MG63 (cell line): ENCODE measurements around the gene GRIK3. TPM values are rescaled to one million over a fixed set of nuclear protein-coding genes. Genes with fewer than 3 reads are reported as not detected.
A peak's percentile ranks its signal among the peaks of the same experiment; 100 is the strongest.

Source experiments
- DNase-seq: peaks from one replicate; pipeline ENCODE4 v3.0.0-alpha.2; 2020
- H3K27me3 ChIP-seq: fragments of 250-450 bp; sonication (Bioruptor Pico); 2 replicates; pipeline ENCODE4 v1.5.1; 2020; ENCODE audit warnings: mild to moderate bottlenecking, moderate library complexity
- H3K36me3 ChIP-seq: fragments of 250-450 bp; sonication (Bioruptor Pico); 2 replicates; pipeline ENCODE4 v1.5.1; 2020; ENCODE audit warnings: mild to moderate bottlenecking, moderate library complexity
- H3K4me3 ChIP-seq: fragments of 250-450 bp; sonication (Bioruptor Pico); 2 replicates; pipeline ENCODE4 v1.5.1; 2020; ENCODE audit warnings: mild to moderate bottlenecking, moderate library complexity
- H3K9me3 ChIP-seq: fragments of 250-450 bp; sonication (Bioruptor Pico); 2 replicates; pipeline ENCODE4 v1.5.1; 2020; ENCODE audit warnings: mild to moderate bottlenecking, moderate library complexity
- total RNA-seq: library from RNA; depleted of rRNA; stranded (reverse); fragments of >200 nt; shearing (Covaris generic); gene quantifications from 2 replicates; pipeline ENCODE4 v1.2.3, GENCODE V29; 2014; ENCODE audit warnings: low replicate concordance

GRIK3 gene
- total RNA-seq, 1 experiment from 2014 or later = 0.66 TPM

DNA sequence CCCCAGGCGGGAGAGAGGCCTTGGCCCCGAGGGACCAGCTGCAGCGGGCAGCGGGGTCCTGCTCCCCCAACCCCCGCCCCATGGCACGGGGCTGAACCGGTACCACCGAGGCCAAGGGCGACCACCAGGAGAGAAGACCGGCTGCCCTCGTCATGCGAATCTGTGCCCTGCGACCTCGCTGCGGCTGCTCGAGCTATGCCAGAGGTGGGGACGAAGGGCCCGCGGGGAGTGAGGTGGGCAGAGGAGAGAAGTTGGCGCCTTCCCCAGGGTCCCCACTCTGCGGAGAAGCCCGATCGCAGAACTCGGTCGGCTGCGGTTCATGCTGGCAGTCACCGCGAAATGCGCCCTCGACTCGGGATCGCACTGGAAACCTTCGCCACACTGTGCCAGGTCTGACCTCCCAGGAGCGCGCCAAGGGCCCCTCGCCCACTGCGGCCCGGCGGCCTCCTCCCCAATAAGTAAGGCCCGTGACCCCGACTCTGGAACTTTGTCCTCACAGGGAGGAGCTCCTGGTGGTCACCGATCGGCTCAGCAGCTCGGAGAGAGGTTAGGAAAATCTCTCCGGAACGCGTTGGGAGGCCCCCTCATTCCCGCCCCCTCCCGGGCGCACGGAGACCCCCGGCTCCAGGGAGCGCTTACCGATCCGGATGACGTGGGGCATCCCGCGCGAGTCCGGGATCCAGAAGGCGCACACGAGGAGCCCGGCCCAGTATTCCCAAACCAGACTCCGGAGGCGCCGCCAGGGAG, 787 bp downstream of the GRIK3 start:
- DNase-seq = no peak
- H3K36me3 ChIP-seq = no peaks in the 10 kb centered on the region
- no peak overlapping the region for H3K4me3 ChIP-seq
- H3K27me3 ChIP-seq = peaks cover 36% of the 10 kb centered on the region
- H3K9me3 ChIP-seq = no peaks in the 10 kb centered on the region

DNA sequence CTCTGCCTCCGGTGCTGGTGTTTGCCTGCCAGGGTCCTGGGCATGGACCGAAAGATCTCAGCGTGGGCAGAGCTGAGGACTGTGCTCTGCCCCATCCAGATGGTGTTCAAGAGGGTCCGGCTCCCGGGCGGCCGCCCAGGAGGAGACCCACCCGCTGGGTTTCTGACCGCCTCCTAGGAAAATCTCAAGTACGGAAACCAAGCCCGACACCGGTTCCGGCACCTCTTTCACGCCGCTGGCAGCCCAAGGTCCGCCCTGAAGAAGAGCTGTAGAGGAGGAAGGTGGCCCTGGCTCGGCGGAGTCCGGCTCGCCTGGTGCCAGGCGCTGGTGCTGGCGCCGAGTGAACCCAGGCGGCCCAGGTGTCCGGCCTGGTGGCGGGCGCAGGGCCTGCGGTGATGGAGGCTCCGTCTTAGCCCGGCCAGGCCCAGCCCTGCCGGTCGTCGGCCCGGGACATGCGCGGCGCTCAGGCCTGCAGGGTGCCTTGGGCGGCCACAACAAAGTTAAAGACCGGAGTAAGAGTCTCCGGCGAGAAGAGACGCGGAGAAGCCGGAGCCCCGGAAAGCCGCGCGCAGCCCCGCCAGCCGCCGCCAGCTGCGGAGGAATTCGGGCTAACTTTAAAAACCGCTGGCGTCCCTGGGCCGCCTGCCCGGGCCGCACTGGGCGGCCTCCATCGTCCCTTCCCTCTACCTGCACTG, 1.5 kb downstream of the GRIK3 start:
- Histone ChIP-seq H3K4me3 (no peak overlapping the region), H3K9me3 (no peaks in the 10 kb centered on the region), H3K27me3 (peaks cover 36% of the 10 kb centered on the region), H3K36me3 (no peaks in the 10 kb centered on the region)
- DNase-seq = no peak

DNA sequence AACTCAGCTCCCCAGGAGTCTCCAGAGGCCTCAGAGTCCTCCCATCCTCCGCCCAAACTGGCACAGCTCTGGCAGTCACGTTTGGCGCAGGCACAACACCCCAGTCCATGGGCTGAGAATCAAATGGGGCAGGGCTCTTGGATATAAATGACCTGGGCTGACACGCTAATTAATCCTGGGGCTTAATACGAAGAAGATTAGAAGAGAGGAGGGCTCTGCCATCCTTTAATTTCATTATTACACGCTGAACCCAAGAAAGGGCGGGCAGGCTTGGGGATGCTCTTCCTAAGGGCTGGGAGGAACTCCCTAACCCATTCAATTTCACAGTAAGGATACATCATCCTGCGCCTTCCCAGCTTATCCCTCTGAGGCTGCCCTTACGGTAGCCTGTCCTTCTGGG, 2.4 kb downstream of the GRIK3 start:
- peaks cover 36% of the 10 kb centered on the region for H3K27me3 ChIP-seq

DNA sequence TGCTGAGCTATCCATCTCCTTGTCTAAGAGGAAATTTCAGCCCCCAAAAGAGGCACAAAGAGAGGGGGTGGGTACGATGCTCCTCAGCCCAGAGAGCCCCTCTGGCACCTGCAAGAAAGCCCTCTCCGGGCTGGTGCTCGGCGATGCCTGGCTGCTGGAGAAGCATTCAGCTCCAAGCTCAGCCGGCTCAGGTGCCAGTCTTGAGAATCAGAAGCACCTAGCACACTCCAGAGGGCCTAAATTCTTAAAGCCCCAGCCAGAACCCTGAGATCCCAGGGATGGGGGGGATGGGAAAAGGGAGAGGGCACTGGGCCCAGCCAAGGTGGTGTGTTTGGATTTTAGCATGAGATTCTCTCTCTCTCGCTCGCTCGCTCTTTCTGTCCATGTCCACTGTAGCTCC, 2.9 kb downstream of the GRIK3 start:
- no peak for DNase-seq
- Histone ChIP-seq H3K27me3 (peaks cover 36% of the 10 kb centered on the region), H3K4me3 (no peak overlapping the region), H3K9me3 (no peaks in the 10 kb centered on the region), H3K36me3 (no peaks in the 10 kb centered on the region)

More for the DNA sequence above, 2.4 kb downstream of the GRIK3 start:
- H3K9me3 ChIP-seq = no peaks in the 10 kb centered on the region
- H3K36me3 ChIP-seq = no peaks in the 10 kb centered on the region
- no peak overlapping the region for H3K4me3 ChIP-seq
- DNase-seq = no peak

DNA sequence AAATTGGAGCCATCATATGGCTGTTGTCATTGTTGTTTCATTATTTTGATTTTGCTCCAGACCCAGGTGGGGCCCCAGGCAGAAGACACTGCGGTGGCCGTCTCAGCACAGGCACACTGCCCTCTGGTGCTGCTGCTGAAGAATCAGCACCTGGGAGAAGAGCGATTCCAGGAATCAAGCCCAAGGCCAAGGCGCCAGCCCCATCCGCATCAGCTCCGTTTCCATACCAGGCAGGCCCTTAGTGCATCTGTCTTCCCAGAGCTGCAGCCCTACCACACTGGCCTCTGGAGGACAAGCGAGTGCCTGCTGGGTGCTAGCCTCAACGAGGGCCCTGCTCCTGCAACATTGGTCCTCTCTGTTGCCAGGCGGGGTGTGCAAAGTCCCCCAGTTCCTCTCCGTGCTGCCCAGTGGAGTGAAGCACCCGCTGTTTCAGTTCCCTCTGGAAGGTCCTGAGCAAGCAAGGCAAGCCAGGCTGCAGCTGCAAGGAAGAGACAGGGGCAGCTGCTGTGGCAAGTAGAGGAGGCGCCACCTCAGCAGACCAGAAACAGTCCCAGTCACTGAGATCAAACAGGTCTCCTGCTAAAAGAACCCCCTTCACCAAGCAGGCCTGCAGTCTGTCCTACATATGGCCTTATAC, 5.2 kb downstream of the GRIK3 start:
- Histone ChIP-seq H3K4me3 (no peak overlapping the region), H3K9me3 (no peaks in the 10 kb centered on the region), H3K36me3 (no peaks in the 10 kb centered on the region), H3K27me3 (peaks cover 26% of the 10 kb centered on the region)
- no peak for DNase-seq

DNA sequence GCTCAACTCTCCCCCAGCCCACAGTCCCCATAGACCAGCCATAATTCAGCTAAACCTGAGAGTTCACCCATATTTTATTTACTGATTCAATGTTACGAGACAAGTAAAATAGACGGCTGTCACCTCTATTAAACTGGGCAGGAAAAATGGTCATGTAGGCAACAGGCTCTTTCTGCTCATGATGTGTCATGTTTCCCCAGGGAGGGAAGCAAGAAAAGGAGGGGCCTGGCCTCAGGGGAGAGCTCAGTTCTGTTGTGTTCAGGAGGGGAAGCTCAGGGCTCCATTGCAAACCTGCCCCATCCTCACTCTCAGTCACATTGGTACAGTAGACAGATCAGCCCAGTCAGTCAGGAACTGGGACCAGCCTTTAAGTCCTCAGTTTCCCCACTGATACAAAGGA, 12.8 kb downstream of the GRIK3 start:
- Histone ChIP-seq H3K36me3 (no peaks in the 10 kb centered on the region), H3K9me3 (no peaks in the 10 kb centered on the region), H3K4me3 (no peak overlapping the region), H3K27me3 (no peaks in the 10 kb centered on the region)
- DNase-seq = no peak

DNA sequence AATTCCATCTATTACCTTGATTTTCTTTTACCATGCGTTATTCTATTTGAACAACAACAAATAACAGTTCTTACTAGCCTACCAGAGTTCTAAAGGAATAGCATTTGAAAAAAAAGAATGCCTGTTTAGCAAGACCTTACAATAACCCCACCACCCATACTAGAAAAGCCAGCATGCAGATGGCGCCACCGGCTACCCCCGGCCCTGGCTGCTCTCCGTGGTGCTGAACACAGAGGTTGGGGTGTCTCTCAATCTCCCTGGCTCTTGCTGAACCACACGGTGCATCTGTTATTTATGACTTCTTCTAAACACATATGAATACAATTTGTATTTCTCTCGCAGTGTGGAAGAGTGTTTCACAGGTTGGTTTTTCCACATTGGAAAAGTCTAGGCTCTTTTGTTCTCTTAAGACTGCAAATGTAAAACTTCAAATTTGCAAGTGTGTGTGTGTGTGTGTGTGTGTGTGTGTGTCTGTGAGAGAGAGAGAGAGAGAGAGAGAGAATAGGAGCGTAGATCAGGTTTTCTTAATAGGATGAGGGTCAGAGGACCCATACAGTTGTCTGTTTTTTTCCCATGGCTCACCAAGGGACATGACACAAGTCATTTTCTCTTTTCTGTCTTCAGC, 13.6 kb downstream of the GRIK3 start:
- DNase-seq = peak; percentile 19
- Histone ChIP-seq H3K4me3 (no peak overlapping the region), H3K27me3 (no peaks in the 10 kb centered on the region), H3K36me3 (no peaks in the 10 kb centered on the region), H3K9me3 (no peaks in the 10 kb centered on the region)

DNA sequence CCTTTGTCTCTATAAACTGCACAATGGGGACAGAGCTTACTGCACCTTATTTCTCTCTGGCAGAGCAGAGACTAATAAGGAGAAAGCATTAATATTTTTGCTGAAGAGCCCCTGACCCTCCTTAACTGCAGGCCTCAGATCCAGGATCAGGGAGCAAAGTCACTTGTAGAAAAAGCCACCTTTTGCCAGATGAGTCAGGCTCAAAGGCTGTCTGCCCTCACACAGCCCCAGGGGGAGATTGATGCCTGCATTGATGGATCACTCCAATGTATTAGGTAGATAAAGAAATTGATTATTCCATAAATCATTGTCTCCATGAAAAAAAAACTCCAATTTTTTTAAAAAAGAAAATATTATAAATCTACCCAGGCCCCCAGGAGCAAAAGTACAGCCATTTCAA, 15.8 kb downstream of the GRIK3 start:
- Histone ChIP-seq H3K36me3 (no peaks in the 10 kb centered on the region), H3K9me3 (no peaks in the 10 kb centered on the region), H3K4me3 (no peak overlapping the region), H3K27me3 (no peaks in the 10 kb centered on the region)
- no peak for DNase-seq

DNA sequence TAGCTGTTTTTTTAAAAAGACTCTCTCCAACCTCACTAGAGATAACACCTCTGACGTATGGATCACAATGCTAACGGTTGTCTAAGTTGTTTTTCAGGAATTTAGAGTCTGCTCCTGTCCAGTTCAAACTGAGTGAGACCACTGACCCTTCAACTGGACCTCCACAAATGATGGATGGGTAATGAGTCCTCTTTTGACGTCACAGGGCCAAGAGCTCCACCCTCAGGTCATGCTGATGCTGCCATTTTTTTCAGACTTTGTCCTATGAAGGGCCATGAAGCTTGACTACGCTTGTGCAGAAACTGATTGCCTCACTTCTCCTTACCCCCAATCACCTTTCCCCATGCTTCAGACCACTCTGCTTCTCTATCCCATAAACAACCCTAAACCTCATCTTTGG, 16.6 kb downstream of the GRIK3 start:
- H3K27me3 ChIP-seq = no peaks in the 10 kb centered on the region
- no peak for DNase-seq
- no peaks in the 10 kb centered on the region for H3K9me3 ChIP-seq
- no peaks in the 10 kb centered on the region for H3K36me3 ChIP-seq
- H3K4me3 ChIP-seq = no peak overlapping the region

DNA sequence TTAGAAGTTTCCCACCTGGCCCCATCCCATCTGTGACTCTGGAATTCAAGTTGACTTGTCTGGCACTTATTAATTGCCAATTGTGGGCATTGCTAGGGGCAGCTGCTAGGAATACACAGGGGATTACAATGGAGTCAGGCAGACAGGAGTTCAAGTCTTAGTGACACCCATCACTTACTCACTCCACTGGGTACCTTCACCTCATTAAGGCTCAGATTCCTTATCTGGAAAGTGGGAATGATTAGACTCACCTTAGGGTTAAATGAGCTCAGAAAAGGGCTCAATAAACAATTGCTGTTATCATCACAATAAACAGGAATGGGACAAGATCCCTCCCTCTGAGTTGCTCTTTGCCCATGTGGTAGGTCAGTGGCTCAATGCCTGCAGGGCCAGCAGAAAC, 18.2 kb downstream of the GRIK3 start:
- H3K27me3 ChIP-seq = no peaks in the 10 kb centered on the region
- DNase-seq = no peak
- H3K4me3 ChIP-seq = no peak overlapping the region
- no peaks in the 10 kb centered on the region for H3K36me3 ChIP-seq
- H3K9me3 ChIP-seq = no peaks in the 10 kb centered on the region

DNA sequence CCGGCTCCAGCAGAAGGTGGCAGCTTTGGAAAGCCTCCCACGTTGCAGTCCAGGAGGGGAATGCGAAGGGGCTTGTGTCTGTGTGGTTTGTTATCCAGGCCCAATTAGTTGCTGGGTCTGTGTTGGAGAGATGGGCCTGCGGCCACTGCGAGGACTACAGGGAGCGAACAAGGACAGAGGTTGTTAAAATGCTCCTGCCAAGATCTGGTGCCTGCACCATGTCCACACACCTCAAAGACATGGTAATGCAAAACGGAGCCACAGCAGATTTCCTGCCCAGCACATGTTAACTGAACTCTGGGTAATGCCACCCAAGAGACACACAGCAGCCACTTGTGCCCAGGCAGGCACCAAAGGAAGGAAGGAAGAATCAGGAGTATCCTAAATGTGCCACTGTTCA, 18.6 kb downstream of the GRIK3 start:
- no peaks in the 10 kb centered on the region for H3K27me3 ChIP-seq
- no peak overlapping the region for H3K4me3 ChIP-seq
- H3K9me3 ChIP-seq = no peaks in the 10 kb centered on the region
- no peaks in the 10 kb centered on the region for H3K36me3 ChIP-seq
- no peak for DNase-seq

DNA sequence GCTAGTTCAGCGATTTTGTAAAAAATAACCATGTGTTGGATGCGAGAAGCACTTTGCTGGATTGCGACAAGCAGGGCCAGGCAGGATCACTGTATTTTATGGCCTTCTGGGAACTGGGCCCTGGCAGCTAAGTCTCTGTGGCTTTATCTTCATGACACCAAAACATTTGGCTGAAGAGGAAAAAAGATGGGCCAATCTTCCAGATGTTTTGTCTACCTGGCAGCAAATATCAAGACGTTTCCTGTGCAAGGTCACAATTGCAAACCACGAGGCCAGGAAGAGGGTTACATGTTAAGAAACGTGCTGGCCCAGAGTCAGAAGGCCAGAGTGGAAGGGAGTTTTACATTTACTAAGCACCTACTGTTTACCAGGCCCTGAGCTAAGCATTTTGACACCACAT, 22.1 kb downstream of the GRIK3 start:
- Histone ChIP-seq H3K4me3 (no peak overlapping the region), H3K27me3 (no peaks in the 10 kb centered on the region), H3K36me3 (no peaks in the 10 kb centered on the region), H3K9me3 (no peaks in the 10 kb centered on the region)
- DNase-seq = no peak

DNA sequence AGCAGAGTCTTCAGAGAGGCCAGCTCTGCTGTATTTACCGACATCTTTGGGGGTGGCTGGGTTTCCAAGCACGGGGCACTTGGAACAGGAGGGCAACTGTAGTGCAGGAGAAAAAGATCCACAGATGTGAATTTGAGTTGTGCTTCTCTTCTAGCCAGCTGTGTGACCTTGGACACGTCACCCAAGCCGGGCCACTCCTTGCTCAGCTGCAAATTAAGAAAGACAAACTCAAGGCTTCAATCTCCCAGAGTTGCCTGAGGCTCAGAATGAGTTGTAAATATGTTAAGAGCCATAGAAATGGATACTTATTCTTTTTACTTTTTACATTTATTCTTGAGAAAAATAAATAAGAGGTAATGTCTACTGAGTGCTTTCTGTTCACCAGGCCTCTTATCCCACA, 24.3 kb downstream of the GRIK3 start:
- Histone ChIP-seq H3K4me3 (no peak overlapping the region), H3K9me3 (no peaks in the 10 kb centered on the region), H3K27me3 (no peaks in the 10 kb centered on the region), H3K36me3 (no peaks in the 10 kb centered on the region)
- no peak for DNase-seq

DNA sequence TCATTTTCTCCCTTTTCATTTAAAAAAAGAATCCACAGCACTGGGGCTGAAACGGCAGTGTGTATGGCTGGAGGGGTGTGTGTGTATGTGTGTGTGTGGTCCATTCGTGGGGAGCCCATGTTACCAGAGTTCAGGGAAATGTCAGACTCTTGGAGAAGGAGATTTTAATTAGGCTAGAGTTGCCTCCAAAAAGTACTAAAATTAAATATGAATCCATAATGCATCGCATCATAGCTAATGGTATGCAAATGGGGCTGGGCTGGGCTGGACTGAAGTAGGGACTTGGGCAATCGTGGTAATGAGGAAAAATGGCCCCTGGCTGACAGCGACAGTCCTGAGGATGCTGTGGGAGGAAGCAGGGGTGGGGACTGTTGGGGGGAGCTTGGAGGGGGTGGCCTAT, 24.8 kb downstream of the GRIK3 start:
- H3K9me3 ChIP-seq = no peaks in the 10 kb centered on the region
- H3K36me3 ChIP-seq = no peaks in the 10 kb centered on the region
- H3K4me3 ChIP-seq = no peak overlapping the region
- no peaks in the 10 kb centered on the region for H3K27me3 ChIP-seq
- no peak for DNase-seq

DNA sequence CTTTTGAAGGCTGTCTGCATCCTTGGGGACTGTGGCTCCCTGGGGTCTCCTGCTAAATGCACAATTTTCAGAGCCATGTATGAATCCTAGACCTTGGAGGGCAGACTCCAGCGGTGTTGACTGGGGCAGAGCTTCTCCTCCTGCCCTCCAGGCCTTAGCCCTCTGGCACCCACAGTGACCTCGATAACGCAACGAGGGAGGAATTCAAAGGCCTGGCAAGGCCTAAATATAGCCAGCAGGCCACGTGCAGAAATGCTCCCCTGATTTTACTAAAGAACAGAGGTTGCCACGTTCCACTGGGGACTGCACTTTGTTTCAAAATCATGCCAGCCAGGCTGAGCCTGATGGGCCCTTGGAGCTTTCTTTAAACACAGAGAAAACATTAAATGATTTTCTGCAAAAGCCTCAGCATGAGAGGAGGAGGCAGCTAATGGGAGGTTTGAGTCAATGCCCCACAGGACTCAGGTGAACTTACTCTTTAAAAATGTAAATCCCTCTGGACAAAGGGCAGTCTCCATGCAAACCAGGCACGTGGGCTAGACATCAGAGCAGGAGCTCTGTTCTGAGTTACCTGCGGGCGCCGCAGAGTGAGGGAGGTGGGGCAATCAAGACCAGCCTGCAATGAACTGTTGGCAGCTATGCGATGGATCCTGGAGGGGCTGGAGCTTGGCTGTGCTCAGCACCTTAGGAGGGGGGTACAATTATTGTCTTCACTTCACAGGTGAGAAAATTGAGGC, 28.0 kb downstream of the GRIK3 start:
- no peak for DNase-seq
- H3K9me3 ChIP-seq = no peaks in the 10 kb centered on the region
- no peaks in the 10 kb centered on the region for H3K27me3 ChIP-seq
- no peak overlapping the region for H3K4me3 ChIP-seq
- no peaks in the 10 kb centered on the region for H3K36me3 ChIP-seq

DNA sequence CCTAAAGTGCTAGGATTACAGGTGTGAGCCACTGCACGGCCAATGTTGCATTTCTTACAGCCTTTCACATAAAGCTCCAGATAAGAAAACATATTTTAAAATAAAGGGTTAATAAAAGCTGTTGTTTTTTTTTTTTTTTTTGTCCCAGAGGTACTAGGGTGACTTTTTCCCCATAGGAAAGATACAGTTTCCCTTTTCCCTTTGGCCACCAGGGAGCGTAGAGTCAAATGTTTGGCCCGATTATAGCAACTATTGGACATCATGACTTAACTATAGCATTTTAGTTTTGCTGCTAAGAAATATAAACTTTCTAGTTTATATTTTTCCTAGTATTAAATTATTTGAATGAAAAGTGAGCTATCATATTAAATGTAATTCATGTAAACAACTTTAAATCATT, 31.4 kb downstream of the GRIK3 start:
- Histone ChIP-seq H3K4me3 (no peak overlapping the region), H3K9me3 (no peaks in the 10 kb centered on the region), H3K27me3 (no peaks in the 10 kb centered on the region), H3K36me3 (no peaks in the 10 kb centered on the region)
- no peak for DNase-seq

DNA sequence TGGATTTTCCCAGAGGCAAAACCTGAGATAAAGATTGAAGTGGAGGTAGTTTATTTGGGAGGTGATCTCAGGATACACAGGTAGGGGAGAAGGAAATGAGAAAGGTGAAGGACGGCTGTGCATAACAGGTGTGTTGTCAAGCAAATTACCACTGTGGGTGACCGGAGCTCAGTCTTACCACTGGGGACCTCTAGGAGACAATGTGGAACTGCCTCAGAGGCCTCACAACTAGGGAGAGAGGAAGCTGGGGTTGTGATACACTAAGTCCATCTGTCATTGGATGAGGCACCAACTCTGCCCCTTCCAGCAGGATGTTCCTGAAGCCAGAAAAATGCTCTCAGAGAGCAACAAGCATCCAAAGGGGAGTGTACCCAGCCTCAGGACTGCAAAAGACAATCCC, 32.6 kb downstream of the GRIK3 start:
- Histone ChIP-seq H3K4me3 (no peak overlapping the region), H3K9me3 (no peaks in the 10 kb centered on the region), H3K27me3 (no peaks in the 10 kb centered on the region), H3K36me3 (no peaks in the 10 kb centered on the region)
- DNase-seq = no peak
